ENCODE data around the gene HADHA.

GRCh38 chr2:26175466-26176278, 68.8 kb downstream of the HADHA start:
- TF ChIP-seq POLR2A (IDR thresholded peaks at IDR 0.05; ENCODE audit: low read depth, low read length), result no peak
- TF ChIP-seq CTCF (IDR thresholded peaks at IDR 0.05; ENCODE audit: extremely low read depth in 1 of 2, insufficient read depth in 1 of 2, low read depth in 1 of 2, low read length in 2 of 2), result no peak
- TF ChIP-seq EZH2 (IDR thresholded peaks at IDR 0.05; ENCODE audit: borderline replicate concordance, low read depth, low read length, severe bottlenecking), result no peak
- TF ChIP-seq MAX (IDR thresholded peaks at IDR 0.05; ENCODE audit: insufficient read depth, insufficient read length), result no peak
- no peak for TF ChIP-seq GATA2 (IDR thresholded peaks at IDR 0.05; ENCODE audit: insufficient read depth, insufficient read length, low read depth, low read length)
- no peak for TF ChIP-seq POLR2AphosphoS5 (IDR thresholded peaks at IDR 0.05; ENCODE audit: insufficient read depth, low read depth, low read length)
- no peak for TF ChIP-seq FOS (IDR thresholded peaks at IDR 0.05; ENCODE audit: borderline replicate concordance, insufficient read depth, low read length)
- no peak for TF ChIP-seq JUN (IDR thresholded peaks at IDR 0.05; ENCODE audit: borderline replicate concordance, insufficient read depth, insufficient read length, low read depth)
- no peak for TF ChIP-seq MYC (IDR thresholded peaks at IDR 0.05; ENCODE audit: low read depth, low read length)
